NT2/D1 (cell line): ENCODE results near the gene CEP72.

Experiments
- DNase-seq: peaks from one replicate; pipeline ENCODE4 v3.0.0-alpha.2; 2011; ENCODE audit warnings: low read depth, low spot score
- H3K27me3 ChIP-seq: 2 replicates; pipeline ENCODE4 v1.6.0; 2011; ENCODE audit warnings: mild to moderate bottlenecking; ENCODE audit not compliant: insufficient read length, insufficient read depth
- H3K36me3 ChIP-seq: 2 replicates; pipeline ENCODE4 v1.6.1; 2011; ENCODE audit warnings: mild to moderate bottlenecking, low read length, mixed read lengths; ENCODE audit not compliant: insufficient read depth, insufficient read length
- H3K4me1 ChIP-seq: 2 replicates; pipeline ENCODE4 v1.5.1; 2011; ENCODE audit not compliant: insufficient read depth, insufficient read length
- H3K4me3 ChIP-seq: 2 replicates; pipeline ENCODE4 v1.5.1; 2011; ENCODE audit warnings: low read depth; ENCODE audit not compliant: insufficient read length
- H3K9ac ChIP-seq: 2 replicates; pipeline ENCODE4 v1.6.0; 2011; ENCODE audit warnings: low read depth; ENCODE audit not compliant: insufficient read length
- H3K9me3 ChIP-seq: 2 replicates; pipeline ENCODE4 v1.5.1; 2011; ENCODE audit warnings: mild to moderate bottlenecking, low read length; ENCODE audit not compliant: insufficient read depth
- SUZ12 ChIP-seq: IDR thresholded peaks from 2 replicates; pipeline ENCODE4 v1.6.1; 2011; ENCODE audit not compliant: insufficient read length, insufficient read depth; ENCODE audit errors: extremely low read depth
- YY1 ChIP-seq: IDR thresholded peaks from 2 replicates; pipeline ENCODE4 v1.6.1; 2011; ENCODE audit not compliant: insufficient read length, insufficient read depth
- ZNF274 ChIP-seq: IDR thresholded peaks from 2 replicates; pipeline ENCODE4 v1.6.1; 2011; ENCODE audit warnings: mild to moderate bottlenecking, low read depth, low read length

CEP72 gene

DNA sequence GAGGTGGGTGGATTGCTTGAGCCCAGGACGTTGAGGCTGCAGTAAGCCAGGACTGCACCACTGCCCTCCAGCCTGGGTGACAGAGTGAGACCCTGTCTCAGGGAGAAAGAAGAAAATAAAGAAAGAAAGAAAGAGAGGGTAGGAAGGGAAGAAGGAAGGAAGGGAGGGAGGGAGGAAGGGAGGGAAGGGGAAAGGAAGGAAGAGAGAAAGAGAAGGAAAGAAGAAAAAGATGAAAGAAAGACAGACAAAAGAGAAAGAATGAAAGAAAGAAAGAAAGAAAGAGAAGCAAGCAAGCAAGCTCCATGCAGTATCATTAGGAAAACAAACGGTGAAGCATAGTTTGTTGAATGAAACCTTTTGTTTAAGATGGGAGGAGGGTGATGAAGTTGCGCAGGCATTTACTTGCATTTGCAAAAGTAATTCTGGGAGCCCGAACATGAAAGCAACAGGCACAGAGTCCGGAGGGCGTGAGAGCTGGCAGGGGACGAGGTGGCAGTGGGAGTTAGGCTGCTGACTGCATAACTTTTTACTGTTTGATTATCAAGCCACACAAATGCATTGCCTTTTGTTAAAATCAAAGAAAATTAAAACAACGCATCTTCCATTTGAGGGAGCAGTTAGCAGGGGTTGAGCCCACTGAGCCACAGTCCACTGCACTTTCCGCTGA, 26.0 kb upstream of the CEP72 start:
- DNase-seq = no peak
- no peaks in the 10 kb centered on the region for H3K36me3 ChIP-seq
- no peak overlapping the region for H3K9ac ChIP-seq
- H3K4me3 ChIP-seq = no peak overlapping the region
- H3K27me3 ChIP-seq = peaks cover 3% of the 10 kb centered on the region
- H3K9me3 ChIP-seq = peaks cover 10% of the 10 kb centered on the region; the same call in 1 of the 2 replicates
- TF ChIP-seq ZNF274 (no peak), YY1 (no peak), SUZ12 (no peak)
- H3K4me1 ChIP-seq = peaks cover 7% of the 10 kb centered on the region

DNA sequence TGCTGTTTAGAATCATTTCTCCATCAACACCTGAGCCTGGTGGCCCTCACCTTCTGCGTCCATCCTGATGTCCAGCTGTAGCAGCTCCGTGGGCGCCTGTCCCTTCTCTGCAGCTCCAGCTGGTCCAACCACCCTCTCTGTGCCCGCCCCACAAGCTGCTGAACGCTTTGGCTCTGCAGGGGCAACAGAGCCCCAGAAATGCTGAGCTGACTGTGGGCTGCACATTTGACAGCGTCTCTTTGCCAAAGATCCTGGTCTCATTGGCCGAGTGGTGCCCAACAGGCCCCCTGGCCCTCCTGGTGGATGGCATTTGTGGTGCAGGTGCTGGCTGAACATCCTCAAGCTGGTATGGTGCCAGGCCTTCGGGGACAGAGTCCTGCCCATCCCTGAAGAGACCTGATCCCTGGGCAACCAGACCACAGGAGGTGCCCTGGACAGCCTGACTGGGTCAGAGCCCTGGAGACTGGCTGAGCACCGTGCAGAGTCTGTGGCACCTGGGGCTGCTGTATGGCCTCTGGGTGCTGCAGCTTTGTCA, 25.3 kb upstream of the CEP72 start:
- Histone ChIP-seq H3K9me3 (peaks cover 10% of the 10 kb centered on the region; the same call in 1 of the 2 replicates), H3K27me3 (peaks cover 3% of the 10 kb centered on the region), H3K9ac (no peak overlapping the region), H3K4me3 (no peak overlapping the region), H3K36me3 (no peaks in the 10 kb centered on the region), H3K4me1 (peaks cover 7% of the 10 kb centered on the region)
- TF ChIP-seq YY1 (no peak), SUZ12 (no peak), ZNF274 (no peak)
- DNase-seq = no peak

DNA sequence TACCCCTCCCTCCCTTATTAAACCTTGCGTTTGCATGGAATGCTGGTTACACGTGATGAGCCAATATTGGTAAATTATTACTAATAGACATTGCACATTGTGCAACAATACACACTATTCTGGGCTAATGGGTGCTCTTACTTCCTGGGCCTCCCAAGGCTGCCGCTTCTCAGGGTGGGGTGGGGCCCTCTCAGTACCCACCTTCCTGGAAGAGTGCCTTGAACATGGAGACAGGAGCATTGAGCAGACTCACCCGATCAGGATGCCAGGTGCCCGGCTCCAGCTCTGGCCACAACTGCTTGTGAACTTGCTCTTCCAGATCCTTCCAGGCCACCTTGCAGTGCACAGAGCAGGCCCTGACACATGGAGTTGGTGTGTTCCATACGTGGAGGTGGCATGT, 24.7 kb upstream of the CEP72 start:
- no peaks in the 10 kb centered on the region for H3K36me3 ChIP-seq
- H3K9ac ChIP-seq = no peak overlapping the region
- H3K9me3 ChIP-seq = peaks cover 6% of the 10 kb centered on the region; the same call in 1 of the 2 replicates
- no peak for DNase-seq
- no peak for TF ChIP-seq ZNF274
- no peak for TF ChIP-seq YY1
- TF ChIP-seq SUZ12 = no peak
- H3K4me1 ChIP-seq = peaks cover 7% of the 10 kb centered on the region
- no peak overlapping the region for H3K4me3 ChIP-seq
- peaks cover 3% of the 10 kb centered on the region for H3K27me3 ChIP-seq

DNA sequence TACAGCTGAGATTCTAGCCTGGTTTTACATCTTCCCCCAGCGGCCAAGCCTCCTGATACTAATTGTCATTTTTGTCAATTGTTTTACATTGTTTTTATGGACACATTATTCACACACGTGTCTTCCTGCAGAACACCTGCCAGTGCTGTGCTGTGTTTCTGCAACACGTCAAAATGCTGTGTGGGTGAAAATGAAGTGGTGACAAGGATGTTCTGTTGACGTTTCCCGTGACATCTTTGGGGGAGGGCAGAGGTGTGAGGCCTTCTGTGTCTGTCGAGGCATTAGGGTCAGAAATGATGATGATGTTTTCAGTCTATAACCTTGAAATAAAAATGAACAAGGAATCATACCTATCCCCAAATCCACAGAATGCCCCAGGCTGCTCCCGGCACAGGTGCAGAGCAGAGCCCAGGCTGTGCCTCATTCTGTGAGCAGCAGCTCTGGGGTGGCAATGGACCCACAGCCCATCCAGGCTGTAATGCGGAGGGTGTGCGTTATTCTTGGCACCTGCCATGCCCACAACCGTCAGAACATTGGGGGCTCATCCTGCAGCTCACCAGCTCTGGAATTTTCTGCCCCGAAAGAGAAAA, 23.6 kb upstream of the CEP72 start:
- no peak for TF ChIP-seq ZNF274
- TF ChIP-seq SUZ12 = no peak
- TF ChIP-seq YY1 = no peak
- H3K9ac ChIP-seq = no peak overlapping the region
- peaks cover 3% of the 10 kb centered on the region for H3K27me3 ChIP-seq
- H3K4me3 ChIP-seq = no peak overlapping the region
- no peak for DNase-seq
- H3K9me3 ChIP-seq = no peaks in the 10 kb centered on the region
- H3K36me3 ChIP-seq = no peaks in the 10 kb centered on the region
- peaks cover 7% of the 10 kb centered on the region for H3K4me1 ChIP-seq

DNA sequence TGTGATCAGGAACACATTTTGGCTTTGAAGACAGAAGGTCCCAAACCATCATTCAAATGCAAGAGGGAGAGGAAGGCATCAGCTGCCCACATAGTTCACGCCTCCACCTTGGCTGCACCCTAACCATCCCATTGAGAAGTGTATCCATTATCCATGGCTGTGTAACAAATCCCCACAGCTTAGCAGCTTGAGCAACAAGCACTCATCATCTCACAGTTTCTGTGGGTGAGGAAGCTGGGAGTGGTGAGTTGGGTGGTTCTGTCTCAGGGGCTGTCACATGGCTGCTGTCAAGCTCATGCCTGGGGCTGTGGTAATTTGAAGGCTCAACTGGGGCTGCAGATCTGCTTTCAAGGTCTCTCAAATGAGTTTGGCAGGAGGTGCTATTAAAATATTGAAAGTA, 23.0 kb upstream of the CEP72 start:
- no peak for DNase-seq
- no peak for TF ChIP-seq ZNF274
- no peak for TF ChIP-seq YY1
- no peak for TF ChIP-seq SUZ12
- no peaks in the 10 kb centered on the region for H3K9me3 ChIP-seq

DNA sequence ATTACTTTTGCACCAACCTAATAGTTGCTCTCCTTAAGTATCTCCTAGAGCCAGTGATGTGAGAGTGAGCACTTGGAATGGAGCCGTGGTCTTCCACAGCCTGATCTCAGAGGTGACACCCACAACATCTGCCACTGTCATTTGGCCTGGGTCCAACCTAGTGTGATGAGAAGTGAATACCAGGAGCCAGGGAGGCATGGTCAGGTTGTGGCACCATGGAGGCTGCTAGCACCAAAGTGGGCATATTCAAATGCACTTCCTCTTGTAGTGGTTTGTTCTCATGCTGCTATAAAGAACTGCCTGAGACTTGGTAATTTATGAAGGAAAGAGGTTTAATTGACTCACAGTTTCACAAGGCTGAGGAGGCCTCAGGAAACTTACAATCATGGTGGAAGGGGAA, 22.6 kb upstream of the CEP72 start:
- Histone ChIP-seq H3K4me1 (peaks cover 7% of the 10 kb centered on the region), H3K27me3 (peaks cover 11% of the 10 kb centered on the region), H3K36me3 (no peaks in the 10 kb centered on the region), H3K9me3 (no peaks in the 10 kb centered on the region), H3K4me3 (no peak overlapping the region), H3K9ac (no peak overlapping the region)
- TF ChIP-seq YY1 (no peak), ZNF274 (no peak), SUZ12 (no peak)
- no peak for DNase-seq

More for the DNA sequence above, 23.0 kb upstream of the CEP72 start:
- Histone ChIP-seq H3K4me1 (peaks cover 7% of the 10 kb centered on the region), H3K27me3 (peaks cover 9% of the 10 kb centered on the region), H3K9ac (no peak overlapping the region), H3K4me3 (no peak overlapping the region), H3K36me3 (no peaks in the 10 kb centered on the region)

DNA sequence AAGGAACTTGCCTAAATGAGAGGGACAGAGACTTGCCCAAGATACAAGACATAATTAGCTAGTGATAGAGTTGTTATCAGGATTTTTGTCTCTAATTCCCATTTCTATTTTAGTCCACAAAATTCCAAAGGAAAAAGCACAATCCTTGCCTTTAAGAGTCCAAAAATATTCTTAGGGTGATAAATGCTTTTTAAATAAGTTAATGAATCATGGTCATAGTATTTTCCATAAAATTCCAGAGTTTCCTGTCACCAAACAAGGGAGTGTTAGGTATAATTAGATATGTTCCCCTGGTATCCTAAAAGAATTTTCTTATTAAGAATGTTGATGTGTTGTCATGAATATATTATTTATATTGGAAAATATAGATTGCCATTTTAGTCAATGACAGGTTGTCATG, 21.8 kb upstream of the CEP72 start:
- no peaks in the 10 kb centered on the region for H3K9me3 ChIP-seq
- no peak overlapping the region for H3K9ac ChIP-seq
- no peak overlapping the region for H3K4me3 ChIP-seq
- peaks cover 7% of the 10 kb centered on the region for H3K4me1 ChIP-seq
- no peaks in the 10 kb centered on the region for H3K36me3 ChIP-seq
- H3K27me3 ChIP-seq = peaks cover 11% of the 10 kb centered on the region
- DNase-seq = no peak
- no peak for TF ChIP-seq SUZ12
